HG03097 (cell line): ENCODE data around the gene ST3GAL6.

Source experiments
- ATAC-seq: cut with Tn5 transposase; IDR thresholded peaks from one replicate; pipeline ENCODE4 v1.9.1; 2021; ENCODE audit not compliant: unreplicated experiment, low FRiP score

Gene ST3GAL6

GRCh38 chr3:98843266-98843959, 80.3 kb downstream of the ST3GAL6 start:
- ATAC-seq, result no peak
